SK-N-SH treated with all-trans-retinoic acid at 6 μM for 48 hours (cell line): ENCODE measurements around the gene DNLZ.

ENCODE experiments used
- ATAC-seq: fragments of 200-7000 bp; cut with Tn5 transposase; 3 replicates; pipeline ENCODE4 v1.9.1; 2020; ENCODE audit warnings: mild to moderate bottlenecking, moderate library complexity
- ARNTL ChIP-seq: fragments of 450-650 bp; formaldehyde crosslinking; IDR thresholded peaks from 2 replicates; pipeline ENCODE4 v1.5.0; 2020; ENCODE audit warnings: low read depth, mild to moderate bottlenecking, moderate library complexity, borderline replicate concordance
- BACH2 ChIP-seq: fragments of 250-450 bp; sonication (Bioruptor Pico); IDR thresholded peaks from 2 replicates; pipeline ENCODE4 v1.9.0; 2021; ENCODE audit warnings: mild to moderate bottlenecking, borderline replicate concordance
- CSRNP3 ChIP-seq: fragments of 250-450 bp; sonication (Bioruptor Pico); IDR thresholded peaks from 2 replicates; pipeline ENCODE4 v1.5.1; 2021; ENCODE audit warnings: mild to moderate bottlenecking, moderate library complexity
- GLIS3 ChIP-seq: fragments of 250-450 bp; sonication (Bioruptor Pico); IDR thresholded peaks from 2 replicates; pipeline ENCODE4 v1.5.0; 2020; ENCODE audit warnings: mild to moderate bottlenecking, moderate library complexity
- ISL1 ChIP-seq: fragments of 250-450 bp; sonication (Bioruptor Pico); IDR thresholded peaks from 2 replicates; pipeline ENCODE4 v2.1.2; 2022; ENCODE audit warnings: mild to moderate bottlenecking, moderate library complexity
- OSR1 ChIP-seq: fragments of 250-450 bp; sonication (Bioruptor Pico); IDR thresholded peaks from 2 replicates; pipeline ENCODE4 v1.8.0; 2022; ENCODE audit warnings: moderate library complexity, mild to moderate bottlenecking, inconsistent platforms
- PATZ1 ChIP-seq: fragments of 250-450 bp; sonication (Bioruptor Pico); IDR thresholded peaks from 2 replicates; pipeline ENCODE4 v1.8.0; 2020; ENCODE audit warnings: mild to moderate bottlenecking, moderate library complexity, borderline replicate concordance
- POU6F1 ChIP-seq: fragments of 250-450 bp; sonication (Bioruptor Pico); IDR thresholded peaks from 2 replicates; pipeline ENCODE4 v1.8.0; 2021; ENCODE audit warnings: low read depth, mild to moderate bottlenecking, moderate library complexity, borderline replicate concordance
- PPARA ChIP-seq: fragments of 250-450 bp; sonication (Bioruptor Pico); IDR thresholded peaks from 2 replicates; pipeline ENCODE4 v1.5.0; 2020; ENCODE audit warnings: mild to moderate bottlenecking, borderline replicate concordance
- RARB ChIP-seq: fragments of 250-450 bp; sonication (Bioruptor Pico); IDR thresholded peaks from 2 replicates; pipeline ENCODE4 v1.8.0; 2021; ENCODE audit warnings: mild to moderate bottlenecking, moderate library complexity
- SNAI2 ChIP-seq: fragments of 250-450 bp; sonication (Bioruptor Pico); IDR thresholded peaks from 2 replicates; pipeline ENCODE4 v1.5.0; 2020; ENCODE audit warnings: mild to moderate bottlenecking, moderate library complexity
- TCF4 ChIP-seq: fragments of 250-450 bp; sonication (Bioruptor Pico); IDR thresholded peaks from 2 replicates; pipeline ENCODE4 v1.8.0; 2021; ENCODE audit warnings: mild to moderate bottlenecking, moderate library complexity, borderline replicate concordance
- TOX ChIP-seq: fragments of 250-450 bp; sonication (Bioruptor Pico); IDR thresholded peaks from 2 replicates; pipeline ENCODE4 v1.8.0; 2021; ENCODE audit warnings: mild to moderate bottlenecking, moderate library complexity, borderline replicate concordance
- ZC3H10 ChIP-seq: fragments of 250-450 bp; sonication (Bioruptor Pico); IDR thresholded peaks from 2 replicates; pipeline ENCODE4 v1.5.1; 2021; ENCODE audit warnings: mild to moderate bottlenecking, moderate library complexity
- ZFP3 ChIP-seq: fragments of 250-450 bp; sonication (Bioruptor Pico); IDR thresholded peaks from 2 replicates; pipeline ENCODE4 v1.5.0; 2020; ENCODE audit warnings: mild to moderate bottlenecking, moderate library complexity
- ZFP30 ChIP-seq: fragments of 450-650 bp; formaldehyde crosslinking; IDR thresholded peaks from 2 replicates; pipeline ENCODE4 v1.5.0; 2022; ENCODE audit warnings: mild to moderate bottlenecking, moderate library complexity
- ZNF70 ChIP-seq: fragments of 450-650 bp; formaldehyde crosslinking; IDR thresholded peaks from 2 replicates; pipeline ENCODE4 v1.5.0; 2020; ENCODE audit warnings: mild to moderate bottlenecking, moderate library complexity
- ZNF8 ChIP-seq: fragments of 450-650 bp; formaldehyde crosslinking; IDR thresholded peaks from 2 replicates; pipeline ENCODE4 v1.5.0; 2020; ENCODE audit warnings: mild to moderate bottlenecking, moderate library complexity
- TF ChIP-seq, protein P1 (sequence below): fragments of 250-450 bp; sonication (Bioruptor Pico); IDR thresholded peaks from 2 replicates; pipeline ENCODE4 v1.5.0; 2020; ENCODE audit warnings: mild to moderate bottlenecking, moderate library complexity

DNLZ gene

GRCh38 chr9:136310273-136311030, 53.1 kb downstream of the DNLZ start:
- ATAC-seq: no peak
- TF ChIP-seq ISL1 (CRISPR knock-in tag): no peak
- no peak for TF ChIP-seq PPARA (CRISPR knock-in tag)
- TF ChIP-seq ZC3H10 (CRISPR knock-in tag): no peak
- TF ChIP-seq PATZ1: no peak
- TF ChIP-seq TOX (CRISPR knock-in tag): no peak
- TF ChIP-seq, protein P1, sequence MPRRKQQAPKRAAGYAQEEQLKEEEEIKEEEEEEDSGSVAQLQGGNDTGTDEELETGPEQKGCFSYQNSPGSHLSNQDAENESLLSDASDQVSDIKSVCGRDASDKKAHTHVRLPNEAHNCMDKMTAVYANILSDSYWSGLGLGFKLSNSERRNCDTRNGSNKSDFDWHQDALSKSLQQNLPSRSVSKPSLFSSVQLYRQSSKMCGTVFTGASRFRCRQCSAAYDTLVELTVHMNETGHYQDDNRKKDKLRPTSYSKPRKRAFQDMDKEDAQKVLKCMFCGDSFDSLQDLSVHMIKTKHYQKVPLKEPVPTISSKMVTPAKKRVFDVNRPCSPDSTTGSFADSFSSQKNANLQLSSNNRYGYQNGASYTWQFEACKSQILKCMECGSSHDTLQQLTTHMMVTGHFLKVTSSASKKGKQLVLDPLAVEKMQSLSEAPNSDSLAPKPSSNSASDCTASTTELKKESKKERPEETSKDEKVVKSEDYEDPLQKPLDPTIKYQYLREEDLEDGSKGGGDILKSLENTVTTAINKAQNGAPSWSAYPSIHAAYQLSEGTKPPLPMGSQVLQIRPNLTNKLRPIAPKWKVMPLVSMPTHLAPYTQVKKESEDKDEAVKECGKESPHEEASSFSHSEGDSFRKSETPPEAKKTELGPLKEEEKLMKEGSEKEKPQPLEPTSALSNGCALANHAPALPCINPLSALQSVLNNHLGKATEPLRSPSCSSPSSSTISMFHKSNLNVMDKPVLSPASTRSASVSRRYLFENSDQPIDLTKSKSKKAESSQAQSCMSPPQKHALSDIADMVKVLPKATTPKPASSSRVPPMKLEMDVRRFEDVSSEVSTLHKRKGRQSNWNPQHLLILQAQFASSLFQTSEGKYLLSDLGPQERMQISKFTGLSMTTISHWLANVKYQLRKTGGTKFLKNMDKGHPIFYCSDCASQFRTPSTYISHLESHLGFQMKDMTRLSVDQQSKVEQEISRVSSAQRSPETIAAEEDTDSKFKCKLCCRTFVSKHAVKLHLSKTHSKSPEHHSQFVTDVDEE (CRISPR knock-in tag): no peak
- no peak for TF ChIP-seq ZNF70 (CRISPR knock-in tag)

DNA sequence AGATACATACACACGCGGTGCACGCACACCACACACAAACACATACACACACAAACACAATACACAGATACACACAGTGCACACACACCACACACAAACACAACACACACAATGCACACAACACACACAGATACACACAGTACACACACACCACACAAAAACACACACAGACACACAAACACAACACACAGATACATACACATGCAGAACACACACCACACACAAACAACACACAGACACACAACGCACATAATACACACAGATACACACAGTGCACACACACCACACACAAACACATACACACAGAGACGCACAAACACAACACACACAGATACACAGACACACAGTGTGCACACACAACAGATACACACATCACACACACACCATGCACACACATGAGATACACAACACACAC, 53.7 kb downstream of the DNLZ start:
- no peak for TF ChIP-seq ZNF70 (CRISPR knock-in tag)
- no peak for TF ChIP-seq GLIS3 (CRISPR knock-in tag)
- TF ChIP-seq RARB: no peak
- TF ChIP-seq TOX (CRISPR knock-in tag): no peak
- no peak for TF ChIP-seq ZFP3 (CRISPR knock-in tag)
- TF ChIP-seq ZNF8 (CRISPR knock-in tag): no peak
- no peak for TF ChIP-seq POU6F1
- TF ChIP-seq ZC3H10 (CRISPR knock-in tag): no peak
- no peak for TF ChIP-seq ZFP30 (CRISPR knock-in tag)
- TF ChIP-seq SNAI2 (CRISPR knock-in tag): no peak
- no peak for TF ChIP-seq BACH2 (CRISPR knock-in tag)
- no peak for TF ChIP-seq TCF4 (CRISPR knock-in tag)
- no peak for TF ChIP-seq ISL1 (CRISPR knock-in tag)
- TF ChIP-seq CSRNP3: no peak
- no peak for TF ChIP-seq ARNTL
- TF ChIP-seq, protein P1 (CRISPR knock-in tag): no peak
- TF ChIP-seq OSR1 (CRISPR knock-in tag): no peak
- no peak for ATAC-seq
